ENCODE measurements around the gene RAD51. TPM values are rescaled to one million over a fixed set of nuclear protein-coding genes. Genes with fewer than 3 reads are reported as not detected.

Gene RAD51
- total RNA-seq, 1 experiment from 2014 or later = 47.0 TPM

DNA sequence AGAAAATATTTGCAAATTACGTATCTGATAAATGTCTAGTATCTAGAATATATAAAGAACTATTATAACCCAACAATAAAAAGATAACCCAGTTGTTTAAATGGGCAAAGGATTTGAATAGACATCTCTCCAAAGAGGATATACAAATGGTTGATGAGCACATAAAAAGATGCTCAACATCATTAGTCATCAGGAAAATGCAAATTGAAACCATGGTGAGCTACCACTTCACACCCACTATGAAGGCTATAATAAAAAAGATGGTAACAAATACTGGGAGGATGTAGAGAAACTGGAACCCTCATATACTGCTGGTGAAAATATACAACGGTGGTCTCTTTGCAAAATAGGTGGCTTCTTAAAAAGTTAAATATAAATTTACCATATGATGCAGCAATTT, 28.0 kb downstream of the RAD51 start:
- no peaks in the 10 kb centered on the region for H3K27me3 Mint-ChIP-seq (ENCODE audit: insufficient read depth, unreplicated experiment)
- no TSS peak for BruUV-seq (replicated peaks)
- no peaks in the 10 kb centered on the region for H3K9me3 Mint-ChIP-seq (ENCODE audit: unreplicated experiment)
- H3K36me3 Mint-ChIP-seq (ENCODE audit: insufficient read depth, unreplicated experiment) = peaks cover 48% of the 10 kb centered on the region
- no peaks in the 10 kb centered on the region for H3K4me1 Mint-ChIP-seq (ENCODE audit: low read depth, unreplicated experiment)
- intact Hi-C loops (cut with micrococcal nuclease; ENCODE audit: unreplicated experiment) = no loop called here
- Histone ChIP-seq H3K27me3 (replicated peaks; ENCODE audit: control insufficient read depth, insufficient read depth, low read length) (no peaks in the 10 kb centered on the region), H3K36me3 (ENCODE audit: control insufficient read depth, insufficient read depth, low read length) (no peaks in the 10 kb centered on the region), H3K9me3 (no peaks in the 10 kb centered on the region), H3K4me1 (no peaks in the 10 kb centered on the region), H3K4me3 (ENCODE audit: low read depth, low read length) (no peak overlapping the region)
- CTCF ChIA-PET = interaction anchor here (0.5 kb wide), 1 partner anchor 139 kb away, joined by 7 read pairs; no protein-coding TSS in a partner anchor
- POLR2A ChIA-PET = no interaction called here
- DNase-seq = no peak
- H3K4me3 Mint-ChIP-seq (ENCODE audit: unreplicated experiment) = no peak overlapping the region
- no peak for TF ChIP-seq CTCF (IDR thresholded peaks at IDR 0.05; ENCODE audit: insufficient read depth in 1 of 2, low read depth in 1 of 2, low read length in 1 of 2, severe bottlenecking in 1 of 2, unreplicated experiment in 1 of 2)
- H3K27ac Mint-ChIP-seq (ENCODE audit: unreplicated experiment) = no peak overlapping the region

DNA sequence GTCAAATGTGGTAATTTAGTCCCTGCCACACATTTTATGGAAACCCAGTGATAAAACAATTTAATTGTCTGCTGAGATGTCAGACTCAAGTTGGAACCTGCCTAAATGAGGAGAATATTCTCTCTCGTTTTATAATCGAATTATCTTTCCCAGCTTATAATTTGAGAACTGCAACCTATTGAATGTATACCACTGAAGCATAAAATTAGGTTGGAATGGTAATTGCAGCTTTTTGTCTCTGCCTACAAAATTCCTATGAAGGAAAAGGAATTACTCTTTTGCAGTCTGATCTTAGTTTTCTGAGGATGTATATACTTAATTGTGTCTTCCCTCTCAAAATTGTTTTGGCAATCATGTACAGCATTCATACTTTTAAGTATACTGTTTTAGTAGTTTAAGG, 28.9 kb downstream of the RAD51 start:
- no peak for DNase-seq
- no peak for TF ChIP-seq CTCF (IDR thresholded peaks at IDR 0.05; ENCODE audit: insufficient read depth in 1 of 2, low read depth in 1 of 2, low read length in 1 of 2, severe bottlenecking in 1 of 2, unreplicated experiment in 1 of 2)
- CTCF ChIA-PET = no interaction called here
- intact Hi-C loops (cut with micrococcal nuclease; ENCODE audit: unreplicated experiment) = no loop called here
- Mint-ChIP-seq H3K4me3 (ENCODE audit: unreplicated experiment) (no peak overlapping the region), H3K36me3 (ENCODE audit: insufficient read depth, unreplicated experiment) (peaks cover 49% of the 10 kb centered on the region), H3K27ac (ENCODE audit: unreplicated experiment) (no peak overlapping the region), H3K27me3 (ENCODE audit: insufficient read depth, unreplicated experiment) (no peaks in the 10 kb centered on the region), H3K9me3 (ENCODE audit: unreplicated experiment) (no peaks in the 10 kb centered on the region), H3K4me1 (ENCODE audit: low read depth, unreplicated experiment) (no peaks in the 10 kb centered on the region)
- no peaks in the 10 kb centered on the region for H3K9me3 ChIP-seq
- H3K4me3 ChIP-seq (ENCODE audit: low read depth, low read length) = no peak overlapping the region
- no peaks in the 10 kb centered on the region for H3K27me3 ChIP-seq (replicated peaks; ENCODE audit: control insufficient read depth, insufficient read depth, low read length)
- BruUV-seq (replicated peaks) = no TSS peak
- POLR2A ChIA-PET = no interaction called here
- no peaks in the 10 kb centered on the region for H3K4me1 ChIP-seq
- no peaks in the 10 kb centered on the region for H3K36me3 ChIP-seq (ENCODE audit: control insufficient read depth, insufficient read depth, low read length)

- TF ChIP-seq CTCF (IDR thresholded peaks at IDR 0.05; ENCODE audit: insufficient read depth in 1 of 2, low read depth in 1 of 2, low read length in 1 of 2, severe bottlenecking in 1 of 2, unreplicated experiment in 1 of 2) = no peak
- Mint-ChIP-seq H3K27me3 (ENCODE audit: insufficient read depth, unreplicated experiment) (no peaks in the 10 kb centered on the region), H3K36me3 (ENCODE audit: insufficient read depth, unreplicated experiment) (peaks cover 64% of the 10 kb centered on the region), H3K4me3 (ENCODE audit: unreplicated experiment) (no peak overlapping the region), H3K4me1 (ENCODE audit: low read depth, unreplicated experiment) (no peaks in the 10 kb centered on the region), H3K9me3 (ENCODE audit: unreplicated experiment) (no peaks in the 10 kb centered on the region), H3K27ac (ENCODE audit: unreplicated experiment) (no peak overlapping the region)
- POLR2A ChIA-PET = interaction anchor here (0.6 to 0.7 kb wide), 2 partner anchors 9 to 141 kb away, joined by 4 to 8 read pairs; no protein-coding TSS in a partner anchor
- Histone ChIP-seq H3K4me3 (ENCODE audit: low read depth, low read length) (no peak overlapping the region), H3K27me3 (replicated peaks; ENCODE audit: control insufficient read depth, insufficient read depth, low read length) (no peaks in the 10 kb centered on the region), H3K4me1 (no peaks in the 10 kb centered on the region), H3K36me3 (ENCODE audit: control insufficient read depth, insufficient read depth, low read length) (no peaks in the 10 kb centered on the region; the same call in 1 of the 2 replicates), H3K9me3 (no peaks in the 10 kb centered on the region)
- CTCF ChIA-PET = interaction anchor here (0.8 kb wide), 1 partner anchor 33 kb away, joined by 3 read pairs; no protein-coding TSS in a partner anchor
- BruUV-seq (replicated peaks) = TSS peak; percentile 70
- no peak for DNase-seq
- intact Hi-C loops (cut with micrococcal nuclease; ENCODE audit: unreplicated experiment) = no loop called here
Observed at GRCh38 chr15:40731034-40731433, 36.1 kb downstream of the RAD51 start.
